ENCODE measurements around the gene LCN1.

- no peak for TF ChIP-seq CTCF (IDR thresholded peaks at IDR 0.05; ENCODE audit: insufficient read depth, low read length, poor library complexity, severe bottlenecking)
- TF ChIP-seq EZH2phosphoT487 (conservative IDR thresholded peaks at IDR 0.05; ENCODE audit: low read length), result no peak
Observed at GRCh38 chr9:135526089-135526729, 5.0 kb downstream of the LCN1 start.

Data from SU-DHL-6 (cell line).